ENCODE measurements around the gene FAM81A.
"Not testable (repeated sequence)": the region's sequence is repeated elsewhere in the genome, so short reads cannot be mapped to it uniquely, and the experiment has no call there.

FAM81A gene

GRCh38 chr15:59424616-59425015 is 13.4 kb upstream of the FAM81A start:
- DNase-seq (ENCODE audit: low read depth in 2 of 2), result no peak

DNA sequence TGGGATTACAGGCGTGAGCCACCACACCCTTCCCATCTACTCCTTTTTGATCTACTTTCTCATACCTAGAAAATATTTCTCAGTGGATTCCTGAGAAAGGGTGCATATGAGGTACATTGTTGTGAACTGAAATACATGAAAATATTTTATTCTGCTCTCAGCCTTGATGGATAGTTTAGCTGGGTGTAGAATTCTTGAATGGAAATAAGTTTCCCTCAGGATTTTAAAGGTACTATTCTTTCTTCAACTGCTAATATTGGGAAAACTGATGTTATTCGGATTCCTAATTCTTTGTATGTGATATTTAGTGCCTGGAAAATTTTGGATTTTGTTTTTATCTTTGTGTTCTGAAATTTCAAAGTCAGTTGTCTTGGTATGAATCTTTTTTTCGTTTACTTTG is 9.1 kb upstream of the FAM81A start:
- DNase-seq (ENCODE audit: low read depth in 2 of 2), result not testable (repeated sequence)

- no peak for DNase-seq (ENCODE audit: low read depth in 2 of 2)
Measured at GRCh38 chr15:59432389-59432788, 5.6 kb upstream of the FAM81A start.

GRCh38 chr15:59434481-59434880 is 3.5 kb upstream of the FAM81A start:
- DNase-seq (ENCODE audit: low read depth in 2 of 2), result no peak

GRCh38 chr15:59436774-59437141 is 1.2 kb upstream of the FAM81A start:
- DNase-seq (ENCODE audit: low read depth in 2 of 2), result no peak

DNA sequence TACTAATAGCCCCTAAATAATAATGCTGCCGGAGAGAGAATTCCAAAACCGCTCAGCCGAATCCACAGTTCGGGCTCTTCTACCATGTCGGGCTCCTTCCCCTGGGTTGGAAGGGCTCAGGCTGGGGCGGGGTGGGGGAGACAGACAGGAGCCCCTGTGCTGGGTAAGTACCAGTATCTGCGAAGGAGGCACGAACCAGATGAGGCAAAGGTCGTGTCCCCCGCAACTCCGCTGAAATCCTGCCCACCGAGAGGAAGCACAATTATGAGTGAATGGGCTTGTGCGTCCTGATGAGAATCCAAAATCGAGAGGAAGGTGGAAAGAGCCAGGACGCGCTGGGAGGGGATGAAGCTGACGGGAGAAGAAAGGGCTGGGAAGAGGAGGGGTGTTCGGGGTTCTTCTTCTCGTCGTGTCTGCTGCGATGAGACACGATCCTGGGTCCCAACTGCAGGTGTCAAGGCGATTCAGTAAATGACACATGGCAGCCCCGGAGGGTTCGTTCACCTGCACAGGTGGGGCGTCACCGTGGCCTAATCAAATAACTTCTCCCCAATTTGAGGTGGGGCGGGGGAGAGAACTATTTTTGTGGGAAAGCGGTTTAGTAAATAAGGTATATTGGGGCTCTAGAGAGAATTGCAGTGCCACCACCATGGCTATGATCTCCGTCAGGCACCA is 707 bp upstream of the FAM81A start:
- DNase-seq (ENCODE audit: low read depth in 2 of 2), result no peak

DNA sequence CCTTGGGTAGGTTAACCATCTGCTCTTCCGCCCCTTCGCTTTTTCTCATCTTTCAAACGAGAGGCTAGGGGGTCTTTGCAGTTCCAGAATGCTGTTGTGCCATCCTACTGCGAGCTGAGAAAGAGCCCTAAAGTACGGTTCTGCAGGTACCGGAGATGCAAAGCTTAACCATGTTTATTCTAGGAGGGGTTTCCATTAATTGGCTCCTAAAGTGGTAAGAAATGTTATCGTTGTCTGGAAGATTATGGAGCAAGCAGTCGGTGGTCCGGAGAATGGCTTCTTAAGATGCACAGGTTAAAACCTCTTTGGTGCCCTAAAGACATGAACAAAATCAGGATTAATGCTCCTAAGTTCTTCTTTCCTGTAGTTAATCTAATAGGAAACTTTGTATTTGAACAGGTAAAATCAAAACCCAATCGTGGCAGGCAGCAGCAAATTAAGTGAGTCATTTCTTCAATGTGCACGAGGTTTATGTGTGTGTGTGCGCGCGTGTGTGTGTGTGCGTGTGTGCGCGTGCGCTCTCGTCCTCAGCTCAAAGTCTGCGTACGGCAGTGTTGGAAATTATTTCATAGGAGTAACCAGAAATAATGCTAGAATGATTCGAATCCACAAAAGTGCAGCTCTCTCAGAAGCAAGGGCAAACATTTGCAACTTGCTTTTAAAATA is 772 bp downstream of the FAM81A start:
- no peak for DNase-seq (ENCODE audit: low read depth in 2 of 2)

- no peak for DNase-seq (ENCODE audit: low read depth in 2 of 2)
Measured at GRCh38 chr15:59439576-59439975, 1.6 kb downstream of the FAM81A start.

DNA sequence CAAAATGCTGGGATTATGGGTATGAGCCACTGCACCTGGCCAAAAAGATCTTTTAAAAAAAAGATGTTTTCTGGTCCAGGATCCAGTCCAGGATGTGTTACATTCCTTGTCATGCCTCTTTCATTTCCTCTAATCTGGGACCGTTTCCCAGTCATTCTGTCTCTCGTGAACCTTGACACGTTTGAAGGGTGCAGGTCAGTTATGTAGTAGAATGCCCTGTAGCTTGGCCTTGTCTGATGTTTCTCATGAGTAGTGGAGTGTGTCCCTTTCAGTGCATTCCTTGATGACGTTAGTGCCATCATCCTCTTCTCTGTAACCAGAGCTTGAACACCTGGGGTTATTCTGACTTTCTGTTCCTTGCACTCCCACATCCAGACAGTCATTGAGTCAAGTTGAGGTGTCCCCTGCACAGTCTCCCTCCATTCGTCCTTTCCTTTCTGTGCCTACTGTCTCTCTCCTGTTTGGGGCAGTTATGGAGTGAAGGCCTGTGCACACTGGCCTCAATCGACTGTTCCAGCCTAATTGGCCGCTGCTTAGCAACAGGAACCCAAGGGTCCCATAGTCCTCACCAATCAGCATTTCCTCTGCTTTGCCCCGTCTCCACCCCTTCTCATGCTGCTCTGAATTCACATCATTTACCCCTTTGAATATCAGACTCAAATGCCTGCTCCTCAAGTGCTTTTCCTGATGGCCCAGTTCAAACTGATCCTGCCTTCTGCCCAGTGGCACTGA is 5.5 kb downstream of the FAM81A start:
- DNase-seq (ENCODE audit: low read depth in 2 of 2), result no peak

DNA sequence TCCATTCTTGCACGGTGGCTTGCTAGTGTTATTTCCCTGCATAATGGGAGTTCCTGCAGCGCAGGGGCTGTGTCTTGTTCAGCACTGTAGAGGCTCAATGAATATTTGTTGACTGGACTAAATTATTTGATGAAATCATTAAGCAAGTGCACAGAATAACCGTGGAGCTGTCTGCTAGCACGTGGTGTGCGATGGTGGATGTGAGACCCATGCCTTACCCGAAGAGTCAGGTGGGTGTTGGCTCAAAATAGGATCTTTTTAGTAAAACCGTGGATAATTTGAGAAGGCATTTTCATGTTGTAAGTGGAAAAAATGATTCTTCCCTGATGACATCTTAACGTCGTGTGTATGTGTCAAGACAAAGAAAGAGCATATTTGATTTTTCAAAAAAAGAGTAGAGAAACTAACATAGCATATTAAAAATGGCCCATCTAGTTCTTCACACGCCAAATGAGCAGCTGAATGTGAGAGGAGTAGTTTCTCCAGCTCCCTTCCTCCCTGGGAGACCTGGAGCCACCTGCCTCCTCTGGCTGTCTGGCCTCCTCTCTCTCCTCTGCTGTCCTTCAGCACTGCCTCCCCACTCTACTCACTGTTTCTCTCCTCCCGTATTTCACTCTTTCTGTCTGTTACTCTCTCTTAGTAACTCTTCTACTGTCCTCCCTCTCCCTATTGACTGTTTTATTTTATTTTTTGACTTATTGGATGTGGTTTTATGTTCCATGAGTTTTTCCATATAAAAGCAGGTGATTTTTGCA is 6.3 kb downstream of the FAM81A start:
- no peak for DNase-seq (ENCODE audit: low read depth in 2 of 2)

DNA sequence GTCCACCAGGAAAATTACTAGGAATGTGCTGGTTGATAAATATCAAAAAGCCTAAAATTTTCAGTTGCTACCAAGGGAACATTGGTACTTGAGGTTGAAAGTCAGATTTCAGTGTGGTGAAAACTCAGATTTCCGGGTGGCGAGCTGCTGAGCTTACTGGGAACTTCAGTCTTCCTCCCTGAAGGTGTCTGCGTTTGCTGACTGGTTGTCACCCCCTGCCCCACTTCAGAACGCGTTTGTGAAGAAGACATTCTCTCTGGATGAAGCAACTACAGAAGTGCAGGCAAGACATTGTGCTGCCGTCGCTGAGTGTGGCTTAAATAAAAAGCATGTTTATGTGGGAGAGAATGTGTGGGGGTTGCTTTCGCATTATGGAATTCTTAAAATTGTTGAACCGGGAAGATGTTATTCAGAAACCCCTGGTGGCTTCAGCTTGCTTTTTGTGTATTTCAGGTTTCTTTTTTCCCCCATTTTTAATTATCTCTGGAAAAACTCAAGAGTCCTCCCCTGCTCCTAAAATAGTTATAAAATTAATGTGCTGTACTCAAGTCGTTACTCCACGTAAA is 7.1 kb downstream of the FAM81A start:
- no peak for DNase-seq (ENCODE audit: low read depth in 2 of 2)

DNA sequence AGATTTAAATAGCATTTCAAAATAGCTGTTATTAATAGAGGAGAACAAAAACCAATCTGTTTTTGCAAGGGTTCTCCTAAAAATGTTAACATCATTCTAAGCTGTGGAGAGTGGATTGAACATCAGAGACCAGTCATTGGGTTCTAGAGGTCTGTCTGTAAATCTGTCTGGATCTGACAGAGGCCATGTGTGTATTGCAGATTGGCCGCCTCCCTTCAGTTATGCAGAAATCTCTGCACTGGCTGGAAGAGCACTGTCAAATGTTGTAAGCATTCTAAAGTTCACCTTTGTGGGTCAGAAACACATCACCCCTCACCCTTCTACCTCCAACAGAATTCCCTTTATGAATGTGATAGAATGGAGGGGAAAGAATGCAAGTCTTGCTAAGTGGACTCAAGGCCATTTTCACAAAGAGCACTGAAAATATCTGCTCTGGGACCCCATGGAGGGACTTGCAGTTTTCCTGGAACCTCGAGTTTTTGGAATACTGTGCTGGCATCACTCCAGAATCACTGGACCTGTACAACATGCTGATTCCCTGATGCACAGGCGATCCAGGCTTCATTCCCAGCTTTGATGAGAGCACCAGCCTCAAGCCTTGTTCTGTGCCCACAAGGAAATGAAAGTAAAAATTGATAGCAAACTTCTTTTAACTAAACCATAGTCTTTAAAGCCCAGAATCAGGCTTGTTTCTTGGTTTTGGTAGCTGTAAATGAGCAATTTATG is 8.4 kb downstream of the FAM81A start:
- no peak for DNase-seq (ENCODE audit: low read depth in 2 of 2)

DNA sequence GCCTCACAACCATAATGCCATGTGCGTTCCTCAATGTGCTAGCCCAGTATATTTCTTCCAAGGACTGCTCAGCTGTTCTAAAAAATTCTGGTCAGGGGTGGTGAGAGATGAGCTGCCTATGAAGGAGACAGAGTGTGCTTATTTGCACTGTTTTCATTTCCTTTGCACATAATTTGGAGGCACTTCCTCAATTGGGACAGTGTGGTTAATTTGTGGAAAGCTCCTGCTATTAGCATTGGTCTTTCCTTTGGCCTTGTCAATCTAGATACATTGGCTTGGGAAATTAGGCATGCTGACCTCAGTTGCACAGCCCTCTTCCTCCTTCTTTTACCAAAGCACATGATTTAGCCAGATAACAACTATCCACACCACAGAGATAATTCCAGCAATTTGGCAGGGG is 9.4 kb downstream of the FAM81A start:
- no peak for DNase-seq (ENCODE audit: low read depth in 2 of 2)

GRCh38 chr15:59448871-59449270 is 10.9 kb downstream of the FAM81A start:
- no peak for DNase-seq (ENCODE audit: low read depth in 2 of 2)

- DNase-seq (ENCODE audit: low read depth in 2 of 2), result no peak
Measured at GRCh38 chr15:59453474-59454215, 15.7 kb downstream of the FAM81A start.

DNA sequence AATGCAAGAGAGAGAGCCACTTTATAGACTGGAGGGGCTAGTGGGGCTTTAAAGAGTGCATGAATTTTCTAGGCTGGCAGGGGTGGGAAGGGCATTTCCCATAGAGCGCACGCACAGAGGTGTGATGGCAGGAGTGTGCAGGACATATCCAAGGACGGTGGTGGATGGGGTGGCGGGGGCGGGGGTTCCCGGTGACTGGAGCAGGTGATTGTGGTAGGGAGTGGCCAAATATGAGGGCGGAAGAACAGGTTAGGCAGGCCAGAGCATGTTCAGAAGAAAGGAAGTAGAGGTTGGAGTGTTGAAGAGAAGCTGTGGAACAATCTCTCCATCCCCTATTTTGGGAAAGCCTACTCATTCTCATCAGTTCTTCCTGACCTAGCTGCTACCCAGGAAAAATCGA is 18.1 kb downstream of the FAM81A start:
- DNase-seq (ENCODE audit: low read depth in 2 of 2), result no peak

GRCh38 chr15:59457103-59457502 is 19.1 kb downstream of the FAM81A start:
- DNase-seq (ENCODE audit: low read depth in 2 of 2), result no peak

DNA sequence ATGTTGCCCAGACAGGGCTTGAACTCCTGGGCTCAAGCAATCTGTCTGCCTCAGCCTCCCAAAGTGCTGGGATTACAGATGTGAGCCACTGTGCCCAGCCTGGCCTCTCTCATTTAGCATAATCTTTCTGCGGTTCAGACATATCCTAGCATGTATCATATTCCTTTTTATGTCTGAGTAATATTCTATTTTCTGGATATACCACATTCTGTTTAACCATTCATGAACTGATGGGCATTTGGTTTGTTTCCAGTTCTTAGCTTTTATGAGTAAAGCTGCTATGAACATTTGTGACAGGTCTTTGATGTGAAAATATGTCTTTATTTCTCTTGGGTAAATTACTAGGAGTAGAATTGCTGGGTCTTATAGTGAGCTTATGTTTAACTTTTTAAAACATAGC is 23.5 kb downstream of the FAM81A start:
- no peak for DNase-seq (ENCODE audit: low read depth in 2 of 2)

- no peak for DNase-seq (ENCODE audit: low read depth in 2 of 2)
Measured at GRCh38 chr15:59473226-59473625, 35.2 kb downstream of the FAM81A start.

- DNase-seq (ENCODE audit: low read depth in 2 of 2), result not testable (repeated sequence)
Measured at GRCh38 chr15:59475161-59475560, 37.2 kb downstream of the FAM81A start.

- DNase-seq (ENCODE audit: low read depth in 2 of 2), result no peak
Measured at GRCh38 chr15:59484399-59484798, 46.4 kb downstream of the FAM81A start.
